ENCODE results near the gene THG1L.

The THG1L gene

DNA sequence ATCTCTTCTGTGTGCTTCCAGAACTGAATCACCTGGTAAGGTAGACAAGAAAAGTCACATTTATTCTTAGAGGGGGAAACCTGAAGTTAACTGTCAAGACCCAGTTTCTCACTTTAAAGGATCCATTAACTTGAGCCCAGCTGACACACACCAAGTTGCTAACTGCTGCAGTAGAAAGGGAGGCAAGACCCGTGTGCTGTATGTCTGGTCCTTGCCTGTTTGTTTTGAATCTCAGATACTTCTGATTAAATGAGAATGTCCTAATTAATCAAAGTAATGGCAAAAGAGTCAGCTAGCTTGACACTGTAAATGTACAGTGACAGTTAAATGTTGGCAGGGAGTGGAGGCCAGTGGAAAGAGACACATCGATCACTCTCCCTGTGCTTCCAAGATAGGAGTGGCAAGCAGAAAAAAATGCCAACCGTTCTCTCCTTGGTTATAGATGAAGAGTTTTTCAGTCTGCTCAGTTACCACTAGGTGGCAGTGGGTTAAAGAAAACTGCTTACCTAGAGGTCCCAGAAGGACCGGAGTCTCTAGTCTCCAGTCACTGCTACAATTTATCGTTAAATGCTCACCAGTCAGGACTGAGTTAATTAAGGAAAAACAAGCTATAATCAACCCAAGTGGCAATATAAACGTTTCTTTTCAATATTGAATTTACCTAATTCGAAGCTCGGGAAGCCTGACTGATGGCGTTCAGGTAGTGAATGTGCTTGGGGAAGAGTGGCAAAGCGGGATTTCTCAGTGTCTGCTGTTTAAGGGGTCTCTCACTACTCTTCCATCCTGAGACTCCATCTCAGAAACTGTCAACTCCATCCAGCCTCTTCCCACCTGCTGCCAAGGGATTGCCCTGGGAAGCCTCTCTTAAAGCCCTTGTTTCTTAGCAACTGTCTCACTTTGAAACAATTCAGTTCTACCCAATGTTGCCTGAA, 30.7 kb downstream of the THG1L start:
- DNase-seq: peak; percentile 60

DNA sequence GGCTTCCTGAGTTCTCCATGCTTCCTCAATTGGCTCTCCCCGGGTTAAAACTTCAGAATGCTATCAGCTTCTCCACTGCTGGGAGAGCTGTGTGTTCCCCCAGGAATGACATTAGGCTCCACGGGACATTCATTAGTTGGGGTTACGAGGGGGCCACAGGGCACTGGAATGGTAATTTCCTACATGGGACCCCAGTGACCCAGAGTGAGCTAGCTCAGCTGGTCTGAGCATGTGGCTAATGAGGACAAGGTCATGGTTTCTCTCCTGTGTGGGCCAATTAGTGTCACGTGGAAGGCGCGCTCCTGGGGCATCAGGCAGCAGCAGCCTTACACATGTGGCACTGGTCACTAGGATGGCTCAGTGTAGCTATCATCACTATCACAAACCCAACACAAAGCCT, 33.3 kb downstream of the THG1L start:
- DNase-seq: no peak

DNA sequence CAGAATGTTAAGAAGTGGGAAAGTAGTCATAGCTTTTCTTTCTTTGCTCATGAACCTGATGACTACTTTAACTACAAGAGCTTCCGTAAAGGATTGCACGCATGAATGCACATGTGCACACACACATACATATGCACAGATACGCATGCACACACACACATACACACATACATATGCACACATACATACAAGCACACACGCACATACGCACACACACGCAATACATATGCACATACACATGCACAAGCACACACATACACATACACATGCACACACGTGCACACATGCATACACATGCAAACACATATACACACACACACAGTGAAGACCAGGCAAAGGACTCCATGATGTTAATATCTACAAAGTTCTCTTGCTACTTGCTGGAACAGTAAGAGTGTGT, 35.2 kb downstream of the THG1L start:
- no peak for DNase-seq

DNA sequence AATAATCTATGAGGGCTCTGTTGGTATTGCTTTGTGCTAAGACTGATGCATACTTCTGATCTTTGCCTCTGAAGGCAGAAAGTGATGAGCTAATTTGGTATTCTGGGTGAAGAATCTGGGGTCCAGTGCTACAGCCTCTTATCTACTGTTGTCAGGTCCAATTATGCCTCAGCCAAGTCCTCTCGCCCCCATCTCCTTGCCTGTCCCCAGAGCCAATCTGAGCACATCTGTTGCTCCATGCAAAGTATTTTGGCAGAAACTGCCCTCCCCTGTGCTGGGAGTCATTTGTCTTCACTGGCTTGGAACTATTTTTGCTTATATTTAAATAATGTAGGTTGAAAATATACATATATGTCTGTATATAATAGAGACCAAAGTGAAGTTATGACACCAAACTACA, 35.7 kb downstream of the THG1L start:
- no peak for DNase-seq

DNA sequence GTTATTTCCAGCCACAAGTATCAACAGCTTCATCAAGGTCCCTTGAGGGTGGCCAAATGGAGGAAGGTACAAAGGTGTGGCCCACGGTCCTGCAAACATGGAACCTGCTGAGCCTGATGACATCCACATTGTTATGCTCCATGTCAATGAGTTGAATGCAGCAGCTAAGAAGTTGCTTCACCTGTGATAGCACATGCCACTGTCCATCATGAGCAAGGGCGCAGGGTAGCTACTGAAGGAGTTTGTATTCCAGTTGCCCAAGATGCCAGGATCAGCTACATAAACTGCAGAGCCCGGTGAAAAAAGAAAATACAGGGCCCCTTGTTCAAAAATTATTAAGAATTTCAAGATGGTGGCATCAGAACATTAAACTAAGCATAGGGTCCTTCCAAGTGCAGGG, 36.5 kb downstream of the THG1L start:
- DNase-seq: no peak

DNA sequence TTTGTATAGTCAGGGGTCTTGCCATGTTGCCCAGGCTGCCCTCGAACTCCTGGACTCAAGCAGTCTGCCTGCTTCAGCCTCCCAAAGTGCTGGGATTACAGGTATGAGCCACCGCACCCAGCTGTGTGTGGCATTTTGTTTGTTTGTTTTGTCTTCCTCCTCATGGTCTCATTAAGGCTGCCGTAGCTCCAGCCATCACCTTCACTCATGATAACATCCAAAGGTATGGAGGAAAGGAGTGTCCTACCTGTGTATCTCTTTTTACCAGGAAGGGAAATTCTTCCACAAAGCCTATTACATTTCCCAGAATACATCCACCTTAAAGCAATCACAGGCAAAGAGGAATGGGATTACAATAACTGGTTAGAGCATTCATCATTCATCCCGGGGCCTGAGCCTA, 39.4 kb downstream of the THG1L start:
- no peak for DNase-seq

DNA sequence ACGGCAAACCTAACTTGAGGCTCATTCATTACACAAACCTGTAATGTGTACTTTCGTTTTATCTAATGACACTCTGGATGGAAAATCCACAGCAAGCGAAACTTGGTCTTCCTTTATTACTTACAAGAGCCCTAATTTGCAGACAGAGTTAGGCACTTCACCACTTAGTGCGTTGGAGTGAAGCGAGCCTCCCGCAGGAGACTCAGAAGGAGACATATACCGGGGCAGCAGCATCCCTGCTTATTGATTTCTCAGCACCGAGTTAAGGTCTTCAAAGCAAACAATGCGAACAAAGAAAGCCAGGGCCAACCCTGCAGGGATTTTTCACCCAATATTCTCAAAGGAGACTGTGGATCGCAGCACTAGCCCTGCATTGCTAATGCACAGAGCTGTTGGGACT, 40.9 kb downstream of the THG1L start:
- no peak for DNase-seq

DNA sequence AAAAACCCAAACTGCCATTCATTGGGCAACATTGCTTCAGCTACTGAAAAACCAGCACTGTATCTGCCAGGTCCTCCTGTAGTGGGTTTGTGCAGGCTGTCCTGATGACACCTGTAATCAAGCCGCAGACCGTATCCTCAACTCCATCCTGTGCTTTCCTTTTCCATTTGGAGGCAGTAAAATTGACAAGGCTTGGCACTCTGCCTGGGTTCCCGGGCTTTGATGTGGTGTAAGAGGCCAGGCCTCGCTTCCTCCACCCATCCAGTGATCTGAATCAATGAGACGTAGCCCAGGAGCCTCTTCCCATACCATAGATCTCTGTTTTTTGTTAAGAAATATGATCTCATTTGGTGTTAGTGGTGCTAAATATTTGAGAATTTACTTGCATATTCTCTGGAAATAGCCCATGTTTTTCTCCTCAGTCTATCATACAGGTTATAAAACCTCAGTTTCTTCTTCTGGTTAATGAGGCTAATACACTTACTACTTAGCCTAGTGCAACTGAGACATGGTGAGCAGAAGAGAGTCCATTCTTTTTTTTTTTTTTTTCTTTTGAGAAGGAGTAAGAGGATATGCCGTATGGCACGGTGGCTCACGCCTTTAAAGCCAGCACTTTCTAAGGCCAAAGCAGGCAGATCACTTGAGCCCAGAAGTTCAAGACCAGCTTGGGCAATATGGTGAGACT, 47.0 kb downstream of the THG1L start:
- no peak for DNase-seq

DNA sequence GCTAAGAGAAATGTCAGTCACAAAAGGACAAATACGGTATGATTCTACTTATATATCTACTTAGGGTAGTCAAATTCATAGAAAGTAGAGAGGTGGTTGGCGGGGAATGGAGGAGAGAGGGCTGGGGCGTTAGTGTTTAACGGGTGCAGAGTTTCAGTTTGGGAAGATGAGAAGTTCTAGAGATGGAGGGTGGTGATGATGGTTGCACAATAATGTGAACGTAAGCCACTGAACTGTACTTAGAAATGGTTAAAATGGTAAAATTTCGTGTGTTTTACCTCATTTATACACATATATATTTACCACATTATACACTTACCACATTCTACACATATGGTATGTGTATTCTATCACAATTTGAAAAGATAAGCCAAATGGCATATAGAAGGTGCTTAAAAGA, 48.0 kb downstream of the THG1L start:
- no peak for DNase-seq

DNA sequence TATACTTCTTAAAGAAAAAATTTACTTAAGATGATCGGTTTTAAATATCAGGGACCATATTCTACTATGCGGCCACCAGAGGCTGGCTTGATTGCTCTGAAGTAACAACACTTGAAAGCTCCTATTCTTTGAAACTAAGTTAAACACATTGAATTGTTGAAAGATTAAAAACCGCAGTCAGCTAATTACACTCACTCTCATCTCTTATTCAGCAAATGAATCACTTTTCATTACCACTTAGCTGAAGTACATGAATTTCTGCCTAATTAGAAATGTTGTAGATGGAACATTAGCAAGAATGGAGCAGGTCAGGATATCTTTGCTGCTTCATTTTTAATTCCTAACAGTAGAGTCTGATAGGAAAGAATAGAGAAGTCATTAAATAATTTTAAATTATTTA, 54.6 kb downstream of the THG1L start:
- no peak for DNase-seq
